ENCODE measurements around the gene HSPB2.

Gene HSPB2

GRCh38 chr11:111939836-111940604, 27.5 kb downstream of the HSPB2 start:
- TF ChIP-seq GATA2 (IDR thresholded peaks at IDR 0.05; ENCODE audit: low read depth, low read length) (peak; percentile 91), GATA3 (IDR thresholded peaks at IDR 0.05; ENCODE audit: low read depth, low read length) (peak; percentile 83)

- TF ChIP-seq GATA3 (IDR thresholded peaks at IDR 0.05; ENCODE audit: low read depth, low read length) (no peak), GATA2 (IDR thresholded peaks at IDR 0.05; ENCODE audit: low read depth, low read length) (no peak)
Measured at GRCh38 chr11:111941963-111942362, 29.4 kb downstream of the HSPB2 start.

- no peak for TF ChIP-seq GATA2 (IDR thresholded peaks at IDR 0.05; ENCODE audit: low read depth, low read length)
- no peak for TF ChIP-seq GATA3 (IDR thresholded peaks at IDR 0.05; ENCODE audit: low read depth, low read length)
Measured at GRCh38 chr11:111942829-111943228, 30.3 kb downstream of the HSPB2 start.

GRCh38 chr11:111944139-111944538, 31.6 kb downstream of the HSPB2 start:
- TF ChIP-seq GATA3 (IDR thresholded peaks at IDR 0.05; ENCODE audit: low read depth, low read length), result no peak
- TF ChIP-seq GATA2 (IDR thresholded peaks at IDR 0.05; ENCODE audit: low read depth, low read length), result no peak

- TF ChIP-seq GATA2 (IDR thresholded peaks at IDR 0.05; ENCODE audit: low read depth, low read length), result no peak
- TF ChIP-seq GATA3 (IDR thresholded peaks at IDR 0.05; ENCODE audit: low read depth, low read length), result no peak
Measured at GRCh38 chr11:111944651-111945051, 32.1 kb downstream of the HSPB2 start.

- TF ChIP-seq GATA2 (IDR thresholded peaks at IDR 0.05; ENCODE audit: low read depth, low read length), result no peak
- no peak for TF ChIP-seq GATA3 (IDR thresholded peaks at IDR 0.05; ENCODE audit: low read depth, low read length)
Measured at GRCh38 chr11:111945198-111945597, 32.7 kb downstream of the HSPB2 start.

DNA sequence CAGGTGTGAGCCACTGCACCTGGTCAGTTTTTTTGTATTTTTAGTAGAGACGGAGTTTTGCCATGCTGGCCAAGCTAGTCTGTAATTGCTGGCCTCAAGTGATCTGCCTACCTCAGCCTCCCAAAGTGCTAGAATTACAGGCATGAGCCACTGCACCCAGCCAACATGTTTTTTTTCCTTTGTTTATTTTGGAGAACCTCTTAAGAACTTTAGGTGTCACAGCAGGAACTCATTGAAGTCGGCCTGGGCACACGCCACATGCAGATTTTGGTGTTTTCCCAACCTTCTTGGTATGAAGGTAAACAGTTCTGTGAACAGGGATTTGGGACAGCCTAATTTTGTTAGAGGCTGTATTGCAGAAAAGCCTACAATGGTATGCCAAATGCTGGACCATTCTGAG, 34.0 kb downstream of the HSPB2 start:
- TF ChIP-seq GATA2 (IDR thresholded peaks at IDR 0.05; ENCODE audit: low read depth, low read length) (no peak), GATA3 (IDR thresholded peaks at IDR 0.05; ENCODE audit: low read depth, low read length) (no peak)

DNA sequence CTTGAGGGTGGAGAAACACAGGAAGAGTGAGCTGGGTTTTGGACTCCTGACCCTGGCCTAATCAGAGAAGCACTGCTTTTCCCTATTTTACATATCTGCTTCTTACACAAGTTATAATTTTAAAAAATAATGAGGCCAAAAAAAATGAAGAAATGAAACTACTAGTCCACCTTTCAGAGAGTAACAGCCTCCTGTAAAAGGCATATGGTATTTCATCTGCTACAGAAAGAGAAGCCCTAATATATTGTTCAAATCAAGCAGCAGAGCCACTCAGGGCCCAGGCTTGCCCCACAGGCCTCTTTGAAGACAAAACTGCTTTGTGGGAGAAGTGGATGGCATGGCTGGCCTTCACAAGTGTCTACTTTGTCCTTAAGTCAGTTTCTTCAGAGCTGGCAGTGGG, 34.6 kb downstream of the HSPB2 start:
- TF ChIP-seq GATA2 (IDR thresholded peaks at IDR 0.05; ENCODE audit: low read depth, low read length) (no peak), GATA3 (IDR thresholded peaks at IDR 0.05; ENCODE audit: low read depth, low read length) (no peak)

DNA sequence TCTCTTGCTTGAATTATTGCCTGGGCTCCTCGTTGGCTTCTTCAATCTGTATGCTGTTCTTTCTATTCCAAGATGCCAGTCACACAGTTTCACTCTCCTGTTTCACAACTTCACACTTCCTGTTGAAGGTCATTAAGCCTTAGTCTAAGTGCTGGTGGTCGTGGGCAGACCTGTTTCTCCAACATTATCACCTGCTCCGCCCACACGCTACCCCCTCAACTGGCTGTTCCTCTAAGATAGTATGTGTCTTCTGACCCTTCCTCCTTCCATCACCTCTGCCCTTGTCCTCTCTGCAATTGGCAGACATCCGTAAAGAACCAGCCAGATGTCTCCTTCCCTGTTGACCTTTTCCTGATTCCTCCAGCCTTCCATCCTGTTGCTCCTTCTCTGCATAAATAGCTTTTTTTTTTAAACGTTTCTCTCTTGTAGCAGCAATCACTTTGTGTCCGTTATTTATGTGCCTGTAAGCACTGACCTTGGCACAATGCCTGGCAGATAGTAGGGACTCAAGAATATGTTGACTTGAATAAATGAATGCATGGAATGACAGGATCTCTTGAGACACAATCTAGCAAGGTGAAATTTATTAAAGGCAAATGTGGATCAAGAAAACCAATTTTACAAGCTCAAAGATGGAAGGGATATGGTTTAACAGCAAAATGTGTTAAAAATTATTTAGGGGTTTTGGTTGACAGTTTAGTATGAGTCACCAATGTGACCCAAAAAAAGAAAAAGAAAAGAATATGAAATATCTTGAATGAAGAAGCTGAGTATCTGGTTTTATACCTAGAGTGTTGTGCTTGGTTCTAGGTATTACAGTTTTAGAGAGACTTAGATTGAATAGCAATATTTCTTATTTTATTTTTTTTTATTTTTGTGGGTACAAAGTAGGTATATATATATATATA, 37.2 kb downstream of the HSPB2 start:
- TF ChIP-seq GATA3 (IDR thresholded peaks at IDR 0.05; ENCODE audit: low read depth, low read length) (no peak), GATA2 (IDR thresholded peaks at IDR 0.05; ENCODE audit: low read depth, low read length) (no peak)

DNA sequence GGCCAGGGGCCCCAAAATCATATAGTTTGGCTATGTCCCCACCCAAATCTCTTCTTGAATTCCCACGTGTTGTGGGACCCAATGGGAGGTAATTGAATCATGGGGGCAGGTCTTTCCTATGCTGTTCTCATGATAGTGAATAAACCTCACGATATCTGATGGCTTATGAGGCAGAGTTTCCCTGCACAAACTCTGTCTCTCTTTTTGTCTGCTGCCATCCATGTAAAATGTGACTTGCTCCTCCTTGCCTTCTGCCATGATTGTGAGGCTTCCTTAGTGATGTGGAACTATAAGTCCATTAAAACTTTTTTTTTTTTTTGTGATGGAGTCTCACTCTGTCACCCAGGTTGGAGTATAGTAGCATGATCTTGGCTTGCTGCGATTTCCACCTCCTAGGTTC, 39.0 kb downstream of the HSPB2 start:
- TF ChIP-seq GATA2 (IDR thresholded peaks at IDR 0.05; ENCODE audit: low read depth, low read length), result no peak
- no peak for TF ChIP-seq GATA3 (IDR thresholded peaks at IDR 0.05; ENCODE audit: low read depth, low read length)

DNA sequence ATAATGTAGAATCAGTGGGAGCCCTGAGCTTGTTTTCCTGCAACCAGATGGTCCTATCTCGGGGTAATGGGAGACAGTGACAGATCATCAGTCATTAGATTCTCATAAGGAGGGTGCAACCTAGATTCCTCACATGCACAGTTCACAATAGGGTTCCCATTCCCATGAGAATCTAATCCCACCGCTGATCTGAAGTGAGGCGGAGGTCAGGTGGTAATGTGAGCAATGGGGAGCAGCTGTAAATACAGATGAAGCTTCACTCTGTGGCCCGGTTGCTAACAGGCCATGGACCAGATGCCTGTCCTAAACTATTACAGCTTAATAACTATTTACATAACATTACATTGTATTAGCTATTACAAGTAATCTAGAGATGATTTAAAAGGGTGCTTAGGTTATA, 41.6 kb downstream of the HSPB2 start:
- TF ChIP-seq GATA2 (IDR thresholded peaks at IDR 0.05; ENCODE audit: low read depth, low read length), result no peak
- no peak for TF ChIP-seq GATA3 (IDR thresholded peaks at IDR 0.05; ENCODE audit: low read depth, low read length)

DNA sequence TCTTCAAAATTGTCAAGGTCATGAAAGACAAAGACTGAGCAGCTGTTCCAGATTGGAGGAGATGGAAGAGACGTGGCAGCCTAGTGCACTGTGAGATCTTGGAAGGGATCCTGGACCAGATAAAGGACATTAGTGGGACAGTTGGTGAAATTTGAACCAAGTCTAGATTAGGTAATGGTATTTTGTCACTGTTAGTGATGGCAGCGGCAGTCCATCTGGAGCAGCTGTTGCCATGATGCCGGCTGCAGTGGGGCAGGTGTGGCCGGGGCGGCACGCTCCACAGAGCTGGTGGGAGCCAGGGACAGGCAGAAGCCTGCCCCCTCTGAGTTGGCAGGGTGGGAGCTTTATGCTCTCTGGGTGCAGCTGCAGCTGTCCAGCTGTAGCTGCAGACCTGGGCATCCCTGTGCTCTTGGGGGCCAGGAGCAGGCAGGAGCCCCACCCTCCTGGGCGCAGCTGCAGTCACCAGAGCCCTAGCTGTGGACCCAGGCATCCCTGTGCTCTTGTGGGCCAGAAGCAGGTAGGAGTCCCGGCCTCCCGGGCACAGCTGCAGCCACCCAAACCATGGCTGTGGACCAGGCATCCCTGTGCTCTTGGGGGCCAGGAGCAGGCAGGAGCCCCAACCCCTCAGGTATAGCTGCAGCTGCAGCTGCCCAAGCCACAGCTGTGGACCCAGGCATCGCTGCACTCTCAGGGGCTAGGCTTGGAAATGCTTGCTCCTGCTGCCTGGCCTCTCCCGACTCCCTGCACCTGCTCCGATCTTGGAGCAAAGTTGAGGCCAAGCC, 45.3 kb downstream of the HSPB2 start:
- TF ChIP-seq GATA2 (IDR thresholded peaks at IDR 0.05; ENCODE audit: low read depth, low read length) (no peak), GATA3 (IDR thresholded peaks at IDR 0.05; ENCODE audit: low read depth, low read length) (no peak)

GRCh38 chr11:111960916-111961315, 48.4 kb downstream of the HSPB2 start:
- TF ChIP-seq GATA3 (IDR thresholded peaks at IDR 0.05; ENCODE audit: low read depth, low read length) (no peak), GATA2 (IDR thresholded peaks at IDR 0.05; ENCODE audit: low read depth, low read length) (no peak)
